NT2/D1 (cell line): ENCODE results near the gene SIK2.

ENCODE experiments used
- DNase-seq: peaks from one replicate; pipeline ENCODE4 v3.0.0-alpha.2; 2011; ENCODE audit warnings: low read depth, low spot score
- H3K27me3 ChIP-seq: 2 replicates; pipeline ENCODE4 v1.6.0; 2011; ENCODE audit warnings: mild to moderate bottlenecking; ENCODE audit not compliant: insufficient read length, insufficient read depth
- H3K36me3 ChIP-seq: 2 replicates; pipeline ENCODE4 v1.6.1; 2011; ENCODE audit warnings: mild to moderate bottlenecking, low read length, mixed read lengths; ENCODE audit not compliant: insufficient read depth, insufficient read length
- H3K4me1 ChIP-seq: 2 replicates; pipeline ENCODE4 v1.5.1; 2011; ENCODE audit not compliant: insufficient read depth, insufficient read length
- H3K4me3 ChIP-seq: 2 replicates; pipeline ENCODE4 v1.5.1; 2011; ENCODE audit warnings: low read depth; ENCODE audit not compliant: insufficient read length
- H3K9ac ChIP-seq: 2 replicates; pipeline ENCODE4 v1.6.0; 2011; ENCODE audit warnings: low read depth; ENCODE audit not compliant: insufficient read length
- H3K9me3 ChIP-seq: 2 replicates; pipeline ENCODE4 v1.5.1; 2011; ENCODE audit warnings: mild to moderate bottlenecking, low read length; ENCODE audit not compliant: insufficient read depth
- SUZ12 ChIP-seq: IDR thresholded peaks from 2 replicates; pipeline ENCODE4 v1.6.1; 2011; ENCODE audit not compliant: insufficient read length, insufficient read depth; ENCODE audit errors: extremely low read depth
- YY1 ChIP-seq: IDR thresholded peaks from 2 replicates; pipeline ENCODE4 v1.6.1; 2011; ENCODE audit not compliant: insufficient read length, insufficient read depth
- ZNF274 ChIP-seq: IDR thresholded peaks from 2 replicates; pipeline ENCODE4 v1.6.1; 2011; ENCODE audit warnings: mild to moderate bottlenecking, low read depth, low read length

SIK2 gene

DNA sequence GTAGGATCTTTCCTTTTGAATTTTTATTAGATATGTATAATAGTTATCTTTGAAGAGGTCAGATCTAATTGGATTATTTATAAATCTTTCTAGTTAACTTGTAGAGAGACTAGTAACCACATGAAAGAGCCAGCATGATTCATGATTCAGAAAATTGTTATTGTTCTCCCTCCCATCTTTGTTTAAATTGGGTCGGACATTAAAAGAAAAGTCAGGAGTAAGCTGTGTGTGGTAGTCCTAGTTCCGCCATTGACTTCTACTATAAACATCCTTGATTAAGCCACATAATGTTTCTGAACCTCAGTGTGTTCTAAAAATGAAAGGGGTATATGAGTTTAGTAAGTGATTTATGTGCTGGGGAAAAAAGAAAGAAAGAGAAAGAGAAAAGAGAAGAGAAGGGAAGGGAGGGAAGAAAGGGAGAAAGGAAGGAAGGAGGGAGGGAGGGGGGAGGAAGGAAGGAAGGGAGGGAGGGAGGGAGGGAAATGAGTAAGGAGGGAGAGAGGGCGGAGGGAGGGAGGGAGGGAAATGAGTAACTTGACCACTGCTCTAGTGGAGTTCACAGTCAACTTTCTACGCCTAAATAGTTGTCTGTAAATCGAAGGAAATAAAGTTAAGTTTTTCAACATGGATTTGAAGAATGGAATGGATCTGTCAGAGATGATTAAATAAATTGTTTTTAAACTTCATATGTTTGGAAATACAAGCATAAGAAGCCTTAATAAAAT, 32.9 kb downstream of the SIK2 start:
- Histone ChIP-seq H3K9me3 (no peaks in the 10 kb centered on the region), H3K4me3 (no peak overlapping the region), H3K36me3 (no peaks in the 10 kb centered on the region), H3K9ac (no peak overlapping the region), H3K4me1 (no peaks in the 10 kb centered on the region), H3K27me3 (no peaks in the 10 kb centered on the region)
- TF ChIP-seq ZNF274 (no peak), YY1 (no peak), SUZ12 (no peak)
- no peak for DNase-seq

DNA sequence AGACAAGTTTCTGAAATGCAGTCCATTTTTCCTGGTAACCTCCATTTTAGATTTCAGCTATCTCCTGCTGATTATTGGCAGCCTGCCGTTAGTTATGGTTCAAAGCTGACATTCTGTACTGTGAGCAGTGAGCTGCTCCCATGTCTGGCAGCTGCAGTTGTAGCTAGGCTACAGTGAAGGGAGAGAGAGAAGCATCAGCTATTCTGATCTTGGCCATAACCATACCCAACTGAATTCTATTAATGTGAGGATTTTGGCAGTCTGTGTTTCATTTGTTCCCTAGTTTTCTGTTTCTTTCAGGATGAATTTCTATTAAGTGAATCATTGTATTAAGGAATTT, 33.4 kb downstream of the SIK2 start:
- Histone ChIP-seq H3K4me3 (no peak overlapping the region), H3K4me1 (no peaks in the 10 kb centered on the region), H3K27me3 (no peaks in the 10 kb centered on the region), H3K36me3 (no peaks in the 10 kb centered on the region), H3K9me3 (no peaks in the 10 kb centered on the region), H3K9ac (no peak overlapping the region)
- TF ChIP-seq ZNF274 (no peak), SUZ12 (no peak)
- no peak for DNase-seq

DNA sequence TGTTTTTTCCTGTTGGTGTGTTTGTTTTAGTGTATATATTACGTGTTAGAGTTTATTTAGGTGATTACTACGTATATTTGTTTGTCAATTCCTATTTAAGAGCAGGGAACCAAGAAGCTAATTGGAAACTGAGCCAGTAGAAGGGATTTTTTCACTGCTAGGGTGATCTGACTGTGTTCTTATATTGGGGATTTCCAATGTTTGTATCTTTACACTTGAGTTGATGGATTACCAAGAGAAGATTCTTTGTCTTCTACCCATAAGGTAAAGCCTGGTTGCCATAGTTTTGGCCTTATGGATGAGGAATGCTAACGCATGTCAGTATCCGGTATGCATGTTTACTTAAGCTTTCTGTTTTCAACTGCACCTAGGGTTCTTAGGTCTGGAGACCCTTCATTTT, 35.6 kb downstream of the SIK2 start:
- DNase-seq = no peak

DNA sequence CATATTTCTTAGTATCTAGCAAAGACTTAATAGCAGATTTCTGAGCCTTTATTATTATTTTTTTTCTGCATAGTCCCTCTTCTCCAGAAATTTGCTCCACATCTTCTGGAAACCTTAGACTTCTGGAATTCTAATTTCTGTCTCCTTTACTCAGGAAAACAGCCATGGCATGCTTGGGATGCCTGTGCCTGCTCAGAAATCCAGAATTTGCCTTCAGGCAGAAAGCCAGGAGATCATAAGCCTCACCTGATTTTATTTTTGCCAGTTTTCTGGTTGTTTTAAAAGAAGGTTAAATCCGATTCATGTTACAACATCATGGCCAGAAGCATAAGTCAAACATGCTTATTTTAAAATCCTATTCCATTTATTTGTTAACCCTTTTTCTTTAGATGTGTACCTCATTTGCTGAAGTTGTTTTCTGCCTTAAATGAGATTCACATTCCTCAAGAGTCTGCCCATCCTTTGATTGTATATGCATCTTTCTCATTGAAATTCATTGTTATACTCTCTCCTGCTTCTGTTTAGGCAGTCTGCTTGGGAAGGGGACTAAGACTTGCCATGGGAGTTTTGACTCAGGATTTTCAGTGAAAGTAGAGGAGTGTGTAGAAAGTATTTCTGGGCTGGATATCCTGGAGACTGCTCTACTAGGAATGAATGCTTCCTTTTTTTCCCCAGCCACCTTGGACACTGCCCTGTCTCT, 37.1 kb downstream of the SIK2 start:
- DNase-seq = peak; percentile 11
- no peaks in the 10 kb centered on the region for H3K9me3 ChIP-seq
- no peaks in the 10 kb centered on the region for H3K4me1 ChIP-seq
- H3K27me3 ChIP-seq = no peaks in the 10 kb centered on the region
- H3K4me3 ChIP-seq = no peak overlapping the region
- no peak for TF ChIP-seq SUZ12
- TF ChIP-seq ZNF274 = no peak
- TF ChIP-seq YY1 = no peak
- no peak overlapping the region for H3K9ac ChIP-seq
- peaks cover 5% of the 10 kb centered on the region for H3K36me3 ChIP-seq

More for the DNA sequence above, 35.6 kb downstream of the SIK2 start:
- H3K4me1 ChIP-seq = no peaks in the 10 kb centered on the region
- no peaks in the 10 kb centered on the region for H3K9me3 ChIP-seq
- no peak overlapping the region for H3K9ac ChIP-seq
- H3K4me3 ChIP-seq = no peak overlapping the region
- no peaks in the 10 kb centered on the region for H3K27me3 ChIP-seq
- TF ChIP-seq ZNF274 (no peak), YY1 (no peak), SUZ12 (no peak)
- H3K36me3 ChIP-seq = peaks cover 5% of the 10 kb centered on the region

DNA sequence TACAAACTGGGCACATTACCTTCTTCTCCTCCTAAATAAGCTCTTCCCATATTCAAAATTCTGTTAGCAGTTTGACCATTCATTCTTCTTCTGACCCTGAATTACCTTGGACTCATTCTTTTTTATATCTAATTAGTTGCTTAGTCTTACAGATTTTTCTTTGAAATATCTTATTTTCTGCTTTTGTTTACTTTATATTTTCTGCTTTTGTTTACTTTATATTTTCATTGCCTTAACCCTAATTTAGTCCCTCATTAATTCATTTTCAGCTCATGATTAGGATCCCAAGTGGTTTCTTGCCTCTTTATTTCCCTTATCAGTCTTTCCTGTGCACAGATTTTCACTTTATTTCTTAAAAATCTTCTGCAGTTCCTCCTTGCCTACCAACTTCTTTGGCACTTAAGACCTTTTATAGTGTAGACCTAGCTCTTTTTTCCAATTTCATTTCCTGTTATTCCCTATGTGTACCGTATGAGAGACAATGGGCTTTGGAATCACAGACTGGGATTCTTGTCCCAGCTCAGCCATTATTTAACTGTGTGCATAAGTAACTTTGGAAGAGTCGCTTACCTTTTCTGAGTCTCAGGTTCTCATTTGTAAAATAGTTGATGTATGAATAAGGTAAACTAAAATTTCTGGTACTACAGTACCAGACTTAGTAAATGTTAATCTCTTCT, 39.2 kb downstream of the SIK2 start:
- TF ChIP-seq SUZ12 (no peak), YY1 (no peak), ZNF274 (no peak)
- peaks cover 5% of the 10 kb centered on the region for H3K36me3 ChIP-seq
- no peak overlapping the region for H3K4me3 ChIP-seq
- DNase-seq = no peak
- no peaks in the 10 kb centered on the region for H3K27me3 ChIP-seq
- no peaks in the 10 kb centered on the region for H3K9me3 ChIP-seq
- no peaks in the 10 kb centered on the region for H3K4me1 ChIP-seq
- no peak overlapping the region for H3K9ac ChIP-seq

DNA sequence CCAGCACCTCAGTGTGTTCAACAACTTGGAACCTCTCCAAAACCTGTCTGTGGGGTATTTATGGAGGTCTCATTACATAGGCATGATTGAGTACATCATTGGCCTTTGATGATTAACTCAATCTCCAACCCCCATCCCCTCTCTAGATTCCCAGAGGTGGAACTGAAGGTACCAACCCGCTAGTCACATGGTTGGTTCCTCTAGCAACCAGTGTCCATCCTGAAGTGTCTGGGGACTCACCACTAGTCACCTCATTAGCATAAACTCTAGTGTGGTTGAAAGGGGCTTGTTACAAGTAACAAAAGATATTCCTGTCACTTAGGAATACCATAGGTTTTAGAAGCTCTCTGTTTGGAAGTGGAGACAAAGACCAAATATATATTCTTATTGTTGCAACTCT, 40.3 kb downstream of the SIK2 start:
- no peak for DNase-seq
- H3K27me3 ChIP-seq = no peaks in the 10 kb centered on the region

DNA sequence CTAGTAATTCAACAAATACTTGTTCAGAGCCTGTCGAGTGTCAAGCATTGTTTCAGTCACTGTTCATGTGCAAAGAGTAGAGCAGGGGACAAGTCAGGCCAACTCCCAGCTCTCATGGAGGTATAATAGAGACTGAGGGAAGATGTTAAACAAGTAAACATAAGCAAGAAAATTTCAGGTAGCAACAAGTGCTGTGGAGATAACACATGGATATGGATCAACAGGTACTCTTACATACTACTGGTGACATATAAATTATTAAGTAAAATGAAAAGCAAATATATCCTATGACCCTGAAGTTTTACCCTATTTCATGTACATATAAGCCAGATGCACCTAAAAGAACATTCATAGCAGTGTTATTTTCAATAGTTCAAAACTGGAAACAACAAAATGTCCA, 42.7 kb downstream of the SIK2 start:
- no peak for TF ChIP-seq YY1
- TF ChIP-seq SUZ12 = no peak
- no peak for TF ChIP-seq ZNF274
- no peak for DNase-seq
- Histone ChIP-seq H3K27me3 (no peaks in the 10 kb centered on the region), H3K4me3 (no peak overlapping the region), H3K4me1 (no peaks in the 10 kb centered on the region), H3K9ac (no peak overlapping the region), H3K36me3 (peaks cover 5% of the 10 kb centered on the region), H3K9me3 (no peaks in the 10 kb centered on the region)

More for the DNA sequence above, 40.3 kb downstream of the SIK2 start:
- Histone ChIP-seq H3K9me3 (no peaks in the 10 kb centered on the region), H3K4me1 (no peaks in the 10 kb centered on the region), H3K4me3 (no peak overlapping the region), H3K36me3 (peaks cover 5% of the 10 kb centered on the region), H3K9ac (no peak overlapping the region)
- TF ChIP-seq SUZ12 (no peak), ZNF274 (no peak), YY1 (no peak)
